ENCODE measurements around the gene ANOS1.
"Not testable (repeated sequence)": the region's sequence is repeated elsewhere in the genome, so short reads cannot be mapped to it uniquely, and the experiment has no call there.

ANOS1 gene

GRCh38 chrX:8591501-8591900 lies 140.4 kb downstream of the ANOS1 start:
- no peak for DNase-seq

- DNase-seq: no peak
These were observed 145.0 kb downstream of the ANOS1 start for GRCh38 chrX:8586953-8587352.

- no peak for DNase-seq
These were observed 152.3 kb downstream of the ANOS1 start for GRCh38 chrX:8579602-8580001.

GRCh38 chrX:8576821-8577220 lies 155.1 kb downstream of the ANOS1 start:
- no peak for DNase-seq

- no peak for DNase-seq
These were observed 166.2 kb downstream of the ANOS1 start for GRCh38 chrX:8565729-8566128.

GRCh38 chrX:8548446-8548845 lies 183.5 kb downstream of the ANOS1 start:
- no peak for DNase-seq

GRCh38 chrX:8546715-8547114 lies 185.2 kb downstream of the ANOS1 start:
- no peak for DNase-seq

GRCh38 chrX:8520791-8521190 lies 211.1 kb downstream of the ANOS1 start:
- DNase-seq: no peak

- no peak for DNase-seq
These were observed 211.8 kb downstream of the ANOS1 start for GRCh38 chrX:8520178-8520577.

GRCh38 chrX:8504451-8504850 lies 227.5 kb downstream of the ANOS1 start:
- DNase-seq: no peak

- DNase-seq: not testable (repeated sequence)
These were observed 229.8 kb downstream of the ANOS1 start for GRCh38 chrX:8502101-8502500.

- DNase-seq: no peak
These were observed 231.7 kb downstream of the ANOS1 start for GRCh38 chrX:8500203-8500602.

GRCh38 chrX:8495036-8495435 lies 236.9 kb downstream of the ANOS1 start:
- not testable (repeated sequence) for DNase-seq

- no peak for DNase-seq
These were observed 247.5 kb downstream of the ANOS1 start for GRCh38 chrX:8484360-8484949.
